ENCODE results near the gene AP1M1. TPM values are rescaled to one million over a fixed set of nuclear protein-coding genes. Genes with fewer than 3 reads are reported as not detected.

Gene AP1M1
- total and polyA plus RNA-seq, 2 experiments from 2014 or later: 114 to 158 TPM

DNA sequence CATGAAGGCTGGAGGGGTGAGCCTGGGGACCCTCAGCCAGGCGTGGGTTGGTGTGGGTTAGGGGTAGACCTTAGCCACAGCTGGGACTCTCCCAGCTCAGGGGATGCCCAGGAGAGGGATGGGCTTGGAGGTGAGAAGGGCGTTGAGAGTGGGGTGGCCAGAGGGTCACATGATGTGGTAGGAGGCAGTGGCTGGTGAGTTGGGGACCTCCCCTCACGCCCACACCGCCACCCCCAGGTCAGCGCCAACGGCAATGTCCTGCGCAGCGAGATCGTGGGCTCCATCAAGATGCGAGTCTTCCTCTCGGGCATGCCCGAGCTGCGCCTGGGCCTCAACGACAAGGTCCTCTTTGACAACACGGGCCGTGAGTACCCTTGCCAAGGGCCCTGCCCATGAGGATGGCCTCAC lies 28.5 kb downstream of the AP1M1 start:
- Histone ChIP-seq H3K4me3 (no peak overlapping the region), H3K9me3 (ENCODE audit: low read depth) (no peaks in the 10 kb centered on the region), H3K27me3 (no peaks in the 10 kb centered on the region), H3K4me1 (ENCODE audit: low read depth) (no peaks in the 10 kb centered on the region), H3K36me3 (peaks cover 3% of the 10 kb centered on the region), H3K27ac (no peak overlapping the region)
- no peak for DNase-seq (ENCODE audit: low read depth in 1 of 2, low spot score in 1 of 2)
- TF ChIP-seq, protein P1, sequence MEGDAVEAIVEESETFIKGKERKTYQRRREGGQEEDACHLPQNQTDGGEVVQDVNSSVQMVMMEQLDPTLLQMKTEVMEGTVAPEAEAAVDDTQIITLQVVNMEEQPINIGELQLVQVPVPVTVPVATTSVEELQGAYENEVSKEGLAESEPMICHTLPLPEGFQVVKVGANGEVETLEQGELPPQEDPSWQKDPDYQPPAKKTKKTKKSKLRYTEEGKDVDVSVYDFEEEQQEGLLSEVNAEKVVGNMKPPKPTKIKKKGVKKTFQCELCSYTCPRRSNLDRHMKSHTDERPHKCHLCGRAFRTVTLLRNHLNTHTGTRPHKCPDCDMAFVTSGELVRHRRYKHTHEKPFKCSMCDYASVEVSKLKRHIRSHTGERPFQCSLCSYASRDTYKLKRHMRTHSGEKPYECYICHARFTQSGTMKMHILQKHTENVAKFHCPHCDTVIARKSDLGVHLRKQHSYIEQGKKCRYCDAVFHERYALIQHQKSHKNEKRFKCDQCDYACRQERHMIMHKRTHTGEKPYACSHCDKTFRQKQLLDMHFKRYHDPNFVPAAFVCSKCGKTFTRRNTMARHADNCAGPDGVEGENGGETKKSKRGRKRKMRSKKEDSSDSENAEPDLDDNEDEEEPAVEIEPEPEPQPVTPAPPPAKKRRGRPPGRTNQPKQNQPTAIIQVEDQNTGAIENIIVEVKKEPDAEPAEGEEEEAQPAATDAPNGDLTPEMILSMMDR (IDR thresholded peaks at IDR 0.05; ENCODE audit: low read depth, low read length): no peak

GRCh38 chr19:16226878-16227836 lies 29.4 kb downstream of the AP1M1 start:
- H3K36me3 ChIP-seq: peaks cover 3% of the 10 kb centered on the region
- H3K27me3 ChIP-seq: no peaks in the 10 kb centered on the region
- no peak for DNase-seq (ENCODE audit: low read depth in 1 of 2, low spot score in 1 of 2)
- TF ChIP-seq, protein P1 (IDR thresholded peaks at IDR 0.05; ENCODE audit: low read depth, low read length): no peak
- H3K9me3 ChIP-seq (ENCODE audit: low read depth): no peaks in the 10 kb centered on the region
- no peak overlapping the region for H3K27ac ChIP-seq
- no peak overlapping the region for H3K4me3 ChIP-seq
- no peaks in the 10 kb centered on the region for H3K4me1 ChIP-seq (ENCODE audit: low read depth)

GRCh38 chr19:16227837-16228636 lies 30.3 kb downstream of the AP1M1 start:
- no peak for DNase-seq (ENCODE audit: low read depth in 1 of 2, low spot score in 1 of 2)
- Histone ChIP-seq H3K27ac (no peak overlapping the region), H3K4me3 (no peak overlapping the region), H3K4me1 (ENCODE audit: low read depth) (no peaks in the 10 kb centered on the region), H3K36me3 (peaks cover 3% of the 10 kb centered on the region), H3K9me3 (ENCODE audit: low read depth) (no peaks in the 10 kb centered on the region), H3K27me3 (no peaks in the 10 kb centered on the region)
- TF ChIP-seq, protein P1 (IDR thresholded peaks at IDR 0.05; ENCODE audit: low read depth, low read length): no peak

GRCh38 chr19:16228637-16229321 lies 31.1 kb downstream of the AP1M1 start:
- H3K4me3 ChIP-seq: no peak overlapping the region
- no peaks in the 10 kb centered on the region for H3K4me1 ChIP-seq (ENCODE audit: low read depth)
- TF ChIP-seq, protein P1 (IDR thresholded peaks at IDR 0.05; ENCODE audit: low read depth, low read length): no peak
- no peaks in the 10 kb centered on the region for H3K9me3 ChIP-seq (ENCODE audit: low read depth)
- DNase-seq (ENCODE audit: low read depth in 1 of 2, low spot score in 1 of 2): no peak
- peaks cover 3% of the 10 kb centered on the region for H3K36me3 ChIP-seq
- no peaks in the 10 kb centered on the region for H3K27me3 ChIP-seq
- no peak overlapping the region for H3K27ac ChIP-seq

DNA sequence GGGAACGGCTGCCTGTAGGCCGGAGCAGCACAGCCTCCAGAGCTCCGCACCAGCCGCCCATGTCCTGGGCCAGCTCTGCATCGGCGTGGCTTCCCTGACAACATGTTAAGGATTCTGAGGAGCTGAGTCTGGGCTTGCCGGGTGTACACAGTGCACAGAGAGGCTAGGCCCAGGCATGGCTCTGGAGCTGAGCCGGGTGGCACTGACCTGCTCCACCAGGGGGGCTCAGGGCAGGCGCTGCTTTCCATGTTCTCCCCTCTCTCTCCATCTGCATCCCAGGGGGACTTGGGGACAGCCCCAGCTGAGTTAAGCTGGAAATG lies 31.6 kb downstream of the AP1M1 start:
- Histone ChIP-seq H3K4me3 (no peak overlapping the region), H3K27me3 (no peaks in the 10 kb centered on the region), H3K27ac (no peak overlapping the region), H3K4me1 (ENCODE audit: low read depth) (no peaks in the 10 kb centered on the region), H3K9me3 (ENCODE audit: low read depth) (no peaks in the 10 kb centered on the region), H3K36me3 (peaks cover 3% of the 10 kb centered on the region)
- TF ChIP-seq, protein P1 (IDR thresholded peaks at IDR 0.05; ENCODE audit: low read depth, low read length): no peak
- no peak for DNase-seq (ENCODE audit: low read depth in 1 of 2, low spot score in 1 of 2)

All from cardiac muscle cell (in vitro differentiated cells and primary cell).